ENCODE measurements around the gene SALL4. TPM values are rescaled to one million over a fixed set of nuclear protein-coding genes. Genes with fewer than 3 reads are reported as not detected.

The SALL4 gene
- total and polyA plus RNA-seq, 2 donors (not counting 3 experiments of a cell fraction or from before 2014, with no cell fraction given), result 1.3 to 1.9 TPM

DNA sequence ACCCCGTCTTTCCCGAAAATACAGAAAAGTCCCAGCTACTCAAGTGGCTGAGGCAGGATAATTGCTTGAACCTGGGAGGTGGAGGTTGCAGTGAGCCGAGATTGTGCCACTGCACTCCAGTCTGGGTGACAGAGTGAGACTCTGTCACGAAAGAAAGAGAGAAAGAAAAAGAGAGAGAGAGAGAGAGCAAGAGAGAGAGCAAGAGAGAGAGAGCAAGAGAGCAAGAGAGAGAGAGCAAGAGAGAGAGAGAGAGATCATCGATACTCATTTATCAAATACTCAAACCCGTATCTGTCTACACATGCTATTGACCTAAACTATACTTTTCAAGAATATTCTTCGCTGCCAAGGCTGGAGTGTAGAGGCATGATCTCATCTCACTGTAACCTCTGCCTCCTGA, 28.2 kb upstream of the SALL4 start:
- intact Hi-C loops (cut with micrococcal nuclease), result no loop called here
- DNase-seq (ENCODE audit: low read depth, low spot score) (no peak), FAIRE-seq (no peak)
- Histone ChIP-seq H3K36me3 (ENCODE audit: control insufficient read depth in 2 of 2, extremely low read depth in 1 of 2, insufficient read depth in 2 of 2, low read length in 2 of 2) (no peaks in the 10 kb centered on the region), H3K9me1 (replicated peaks; ENCODE audit: control insufficient read depth, extremely low read depth, insufficient read depth, low read length) (no peaks in the 10 kb centered on the region), H3K9ac (replicated peaks; ENCODE audit: extremely low read depth, insufficient read depth, low read length) (no peak overlapping the region), H3K27ac (ENCODE audit: insufficient read depth, low read depth, low read length) (no peak overlapping the region), H3K9me3 (replicated peaks; ENCODE audit: control insufficient read depth, insufficient read depth, low read length) (no peaks in the 10 kb centered on the region), H2AFZ (ENCODE audit: low read depth, low read length) (no peak overlapping the region), H3K4me2 (ENCODE audit: insufficient read depth, low read length) (no peak overlapping the region), H3K27me3 (ENCODE audit: control insufficient read depth in 2 of 2, insufficient read depth in 2 of 2, low read length in 2 of 2) (peaks cover 0 to 1% of the 10 kb centered on the region in 2 experiments), H3K4me1 (ENCODE audit: control insufficient read depth, extremely low read depth, insufficient read depth, low read length) (no peaks in the 10 kb centered on the region), H3K4me3 (replicated peaks in 1 of 3; ENCODE audit: insufficient read depth in 1 of 3, low read depth in 1 of 3, low read length in 3 of 3) (no peak overlapping the region), H3K79me2 (ENCODE audit: control insufficient read depth, insufficient read depth, low read length) (no peaks in the 10 kb centered on the region), H4K20me1 (replicated peaks; ENCODE audit: control insufficient read depth, extremely low read depth, insufficient read depth, low read length) (no peaks in the 10 kb centered on the region)
- TF ChIP-seq POLR2AphosphoS5 (IDR thresholded peaks at IDR 0.05; ENCODE audit: insufficient read depth, low read depth, low read length), result no peak
- TF ChIP-seq POLR2A (IDR thresholded peaks at IDR 0.05; ENCODE audit: low read depth, low read length), result no peak
- TF ChIP-seq MYC (IDR thresholded peaks at IDR 0.05; ENCODE audit: low read depth, low read length), result no peak
- no peak for TF ChIP-seq MAX (IDR thresholded peaks at IDR 0.05; ENCODE audit: insufficient read depth, insufficient read length)
- TF ChIP-seq FOS (IDR thresholded peaks at IDR 0.05; ENCODE audit: borderline replicate concordance, insufficient read depth, low read length), result no peak
- TF ChIP-seq GATA2 (IDR thresholded peaks at IDR 0.05; ENCODE audit: insufficient read depth, insufficient read length, low read depth, low read length), result no peak
- no peak for TF ChIP-seq JUN (IDR thresholded peaks at IDR 0.05; ENCODE audit: borderline replicate concordance, insufficient read depth, insufficient read length, low read depth)
- no peak for TF ChIP-seq EZH2 (IDR thresholded peaks at IDR 0.05; ENCODE audit: borderline replicate concordance, low read depth, low read length, severe bottlenecking)
- TF ChIP-seq, protein P1, sequence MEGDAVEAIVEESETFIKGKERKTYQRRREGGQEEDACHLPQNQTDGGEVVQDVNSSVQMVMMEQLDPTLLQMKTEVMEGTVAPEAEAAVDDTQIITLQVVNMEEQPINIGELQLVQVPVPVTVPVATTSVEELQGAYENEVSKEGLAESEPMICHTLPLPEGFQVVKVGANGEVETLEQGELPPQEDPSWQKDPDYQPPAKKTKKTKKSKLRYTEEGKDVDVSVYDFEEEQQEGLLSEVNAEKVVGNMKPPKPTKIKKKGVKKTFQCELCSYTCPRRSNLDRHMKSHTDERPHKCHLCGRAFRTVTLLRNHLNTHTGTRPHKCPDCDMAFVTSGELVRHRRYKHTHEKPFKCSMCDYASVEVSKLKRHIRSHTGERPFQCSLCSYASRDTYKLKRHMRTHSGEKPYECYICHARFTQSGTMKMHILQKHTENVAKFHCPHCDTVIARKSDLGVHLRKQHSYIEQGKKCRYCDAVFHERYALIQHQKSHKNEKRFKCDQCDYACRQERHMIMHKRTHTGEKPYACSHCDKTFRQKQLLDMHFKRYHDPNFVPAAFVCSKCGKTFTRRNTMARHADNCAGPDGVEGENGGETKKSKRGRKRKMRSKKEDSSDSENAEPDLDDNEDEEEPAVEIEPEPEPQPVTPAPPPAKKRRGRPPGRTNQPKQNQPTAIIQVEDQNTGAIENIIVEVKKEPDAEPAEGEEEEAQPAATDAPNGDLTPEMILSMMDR (IDR thresholded peaks at IDR 0.05; ENCODE audit: extremely low read depth in 1 of 2, insufficient read depth in 1 of 2, low read depth in 1 of 2, low read length in 2 of 2), result no peak
- BruUV-seq (replicated peaks), result no TSS peak
- POLR2A ChIA-PET, result no interaction called here
- dilution Hi-C loops (cut with MboI; ENCODE audit: extremely low pct_ligation_motif_present, low sequenced_read_pairs), result no loop called here
- CTCF ChIA-PET, result interaction anchor here (0.9 to 1.4 kb wide), 2 partner anchors 31 to 136 kb away, joined by 3 to 7 read pairs; no protein-coding TSS in a partner anchor

All from endothelial cell of umbilical vein (primary cell).